Aorta (tissue), 5 donors: ENCODE data around the gene SLC44A3. TPM values are rescaled to one million over a fixed set of nuclear protein-coding genes. Genes with fewer than 3 reads are reported as not detected.
"Not testable (repeated sequence)": the region's sequence is repeated elsewhere in the genome, so short reads cannot be mapped to it uniquely, and the experiment has no call there.

Experiments
- ATAC-seq: fragments of 200-7000 bp; cut with Tn5 transposase; one replicate; pipeline ENCODE4 v1.9.1; 2022; ENCODE audit warnings: moderate library complexity; ENCODE audit not compliant: low FRiP score
- DNase-seq, 2 donors: peaks; one replicate each; pipeline ENCODE4 v3.0.0-alpha.2; 2020
- H3K27ac ChIP-seq, 2 donors: one replicate each; pipeline ENCODE4 v1.5.1; 2013; ENCODE audit warnings: low read length in 2 of 2, mild to moderate bottlenecking in 2 of 2, moderate library complexity in 2 of 2, control low read depth in 1 of 2, inconsistent platforms in 1 of 2, low read depth in 1 of 2
- H3K27me3 ChIP-seq, 2 donors: one replicate each; pipeline ENCODE4 v1.6.1; 2013; ENCODE audit warnings: control low read depth in 1 of 2, low read length in 1 of 2, mild to moderate bottlenecking in 1 of 2, moderate library complexity in 1 of 2; ENCODE audit not compliant: insufficient read depth in 2 of 2, control insufficient read depth in 1 of 2
- H3K36me3 ChIP-seq, 2 donors: one replicate each; pipeline ENCODE4 v1.6.1; 2013; ENCODE audit warnings: control low read depth in 1 of 2, low read length in 1 of 2, mild to moderate bottlenecking in 1 of 2; ENCODE audit not compliant: insufficient read depth in 2 of 2, control insufficient read depth in 1 of 2
- H3K4me1 ChIP-seq, 2 donors: one replicate each; pipeline ENCODE4 v1.6.1; 2013; ENCODE audit warnings: low read length in 2 of 2, control low read depth in 1 of 2, mild to moderate bottlenecking in 1 of 2, moderate library complexity in 1 of 2; ENCODE audit not compliant: insufficient read depth in 2 of 2, control insufficient read depth in 1 of 2
- H3K4me3 ChIP-seq, 2 donors: one replicate each; pipeline ENCODE4 v1.5.1; 2013; ENCODE audit warnings: low read length in 2 of 2, control low read depth in 1 of 2, mild to moderate bottlenecking in 1 of 2
- H3K9me3 ChIP-seq: one replicate; pipeline ENCODE4 v1.6.1; 2013; ENCODE audit warnings: mild to moderate bottlenecking, low read length; ENCODE audit not compliant: control insufficient read depth
- WGBS, 2 donors: extraction: QIAGEN DNeasy Blood & Tissue Kit; methylation state at CpG; one replicate each; pipeline ENCODE4 v1.1.7; 2013; 5-methylcytosine and 5-hydroxymethylcytosine counted together
- intact Hi-C, 2 donors: fragments of 100-400 bp; cut with DNase I; formaldehyde crosslinking; loops; one replicate each; pipeline versions ENCODE4 v1.14.2 to v1.15.0; 2022
- polyA plus RNA-seq, 2 donors: library from polyadenylated mRNA; stranded (reverse); fragments of 200-250 nt; gene quantifications; one replicate each; pipeline ENCODE4 v1.2.3, GENCODE V29; 2013
- total RNA-seq, 2 donors: library from RNA; stranded (reverse); fragmentation: NEBNext Ultra II Directional; extraction: Animal tissue kit (Norgen Biotek cat#: 25700); gene quantifications; one replicate each; pipeline ENCODE4 v1.2.1, GENCODE V29; 2021
- donor health status: healthy with polysubstance abuse.
- donor health status: Bipolar disorder and iron deficiency.
- donor health status: DM: no; HTN: no; CAD: no.
- donor health status: DM: no; HTN: no; CAD: no.
- donor health status: DM: yes; HTN: yes; CAD: no.

SLC44A3 gene
- total and polyA plus RNA-seq, 4 donors, result 2.3 to 7.2 (median 4.3) TPM

DNA sequence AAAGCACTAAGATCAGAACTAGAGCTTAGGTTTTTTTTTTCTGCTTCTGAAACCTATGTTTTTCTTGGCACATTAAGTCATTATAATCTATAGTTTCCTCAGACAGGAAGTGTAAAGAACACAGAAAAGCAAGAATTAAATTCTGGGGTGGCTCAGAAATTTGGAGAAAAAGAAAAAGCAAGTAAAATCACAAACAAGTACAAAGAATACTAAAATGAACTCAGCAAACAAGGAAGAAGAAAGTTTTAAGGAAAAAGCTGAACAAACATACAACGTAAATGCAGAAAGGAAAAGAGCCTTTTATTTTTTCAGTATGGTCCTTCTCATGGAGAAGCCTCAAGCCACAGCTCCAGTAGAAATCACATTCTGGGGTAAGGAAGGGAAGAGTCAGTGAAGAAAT, 115.3 kb downstream of the SLC44A3 start:
- DNase-seq (no peak), ATAC-seq (no peak)
- H3K36me3 ChIP-seq, result peaks cover 0 to 3% of the 10 kb centered on the region in 2 donors
- no peak overlapping the region for H3K4me3 ChIP-seq
- H3K27me3 ChIP-seq, result no peaks in the 10 kb centered on the region
- no peak overlapping the region for H3K27ac ChIP-seq
- WGBS, 2 donors, result 15 to 17% methylated on average over 1 of the region's 1 CpG
- intact Hi-C loops, result no loop called here
- no peaks in the 10 kb centered on the region for H3K9me3 ChIP-seq
- H3K4me1 ChIP-seq, result peaks cover 0 to 3% of the 10 kb centered on the region in 2 donors

- peaks cover 0 to 3% of the 10 kb centered on the region in 2 donors for H3K36me3 ChIP-seq
- DNase-seq (no peak), ATAC-seq (no peak)
- no peaks in the 10 kb centered on the region for H3K9me3 ChIP-seq
- no peak overlapping the region for H3K27ac ChIP-seq
- peaks cover 0 to 3% of the 10 kb centered on the region in 2 donors for H3K4me1 ChIP-seq
- intact Hi-C loops, result no loop called here
- 37 to 39% methylated on average over 5 of the region's 5 CpGs for WGBS, 2 donors
- no peak overlapping the region for H3K4me3 ChIP-seq
- H3K27me3 ChIP-seq, result no peaks in the 10 kb centered on the region
These were observed 116.9 kb downstream of the SLC44A3 start for GRCh38 chr1:94936861-94937620.

DNA sequence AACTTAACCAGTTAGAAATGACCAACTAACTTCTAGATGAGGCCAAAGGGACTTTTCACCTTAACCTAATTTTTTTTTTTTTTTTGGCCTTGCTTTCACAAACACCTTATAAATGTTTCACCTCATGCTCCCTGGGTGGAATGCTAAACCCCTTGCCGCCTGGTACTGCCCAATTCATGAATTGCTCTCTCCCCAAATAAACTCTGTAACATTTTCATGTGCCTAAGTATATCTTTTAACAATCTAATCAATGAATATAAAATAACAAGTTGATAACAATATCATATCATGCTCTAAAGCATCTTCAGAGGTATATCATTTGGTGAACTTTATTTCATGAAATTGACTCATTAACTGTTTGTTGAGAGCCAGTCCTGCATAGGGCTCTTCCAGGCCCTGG, 117.7 kb downstream of the SLC44A3 start:
- no peak for ATAC-seq
- H3K4me3 ChIP-seq, result no peak overlapping the region

GRCh38 chr1:94940738-94941137, 120.6 kb downstream of the SLC44A3 start:
- Histone ChIP-seq H3K4me1 (peaks cover 0 to 3% of the 10 kb centered on the region in 2 donors), H3K36me3 (no peaks in the 10 kb centered on the region), H3K9me3 (no peaks in the 10 kb centered on the region), H3K4me3 (no peak overlapping the region), H3K27ac (no peak overlapping the region), H3K27me3 (no peaks in the 10 kb centered on the region)
- DNase-seq, result no peak
- intact Hi-C loops, result no loop called here
- ATAC-seq, result no peak
- 91 to 93% methylated on average over 3 of the region's 3 CpGs for WGBS, 2 donors

More for the DNA sequence above, 117.7 kb downstream of the SLC44A3 start:
- Histone ChIP-seq H3K27me3 (no peaks in the 10 kb centered on the region), H3K27ac (no peak overlapping the region), H3K36me3 (peaks cover 0 to 2% of the 10 kb centered on the region in 2 donors), H3K9me3 (no peaks in the 10 kb centered on the region), H3K4me1 (peaks cover 0 to 3% of the 10 kb centered on the region in 2 donors)
- intact Hi-C loops, result no loop called here
- no peak for DNase-seq
- 94% methylated on average over 1 of the region's 1 CpG for WGBS, 2 donors

DNA sequence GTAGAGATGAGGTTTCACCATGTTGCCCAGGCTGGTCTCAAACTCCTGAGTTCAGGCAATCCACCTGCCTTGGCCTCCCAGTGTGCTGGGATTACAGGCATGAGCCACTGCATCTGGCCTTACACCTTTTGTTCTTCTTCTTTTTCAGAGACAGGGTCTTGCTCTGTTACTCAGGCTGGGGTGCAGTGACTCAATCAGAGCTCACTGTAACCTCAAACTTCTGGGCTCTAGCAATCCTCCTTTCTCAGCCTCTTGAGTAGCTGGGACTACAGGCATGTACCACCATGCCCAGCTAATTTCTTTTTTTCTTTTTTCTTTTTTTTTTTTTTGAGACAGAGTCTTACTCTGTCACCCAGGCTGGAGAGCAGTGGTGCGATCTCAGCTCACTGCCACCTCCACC, 121.3 kb downstream of the SLC44A3 start:
- H3K27me3 ChIP-seq, H3K4me1 ChIP-seq, H3K9me3 ChIP-seq, H3K27ac ChIP-seq, H3K4me3 ChIP-seq, intact Hi-C loops, H3K36me3 ChIP-seq, DNase-seq, ATAC-seq: not testable (repeated sequence)
- 98 to 100% methylated on average over 1 of the region's 1 CpG for WGBS, 2 donors

DNA sequence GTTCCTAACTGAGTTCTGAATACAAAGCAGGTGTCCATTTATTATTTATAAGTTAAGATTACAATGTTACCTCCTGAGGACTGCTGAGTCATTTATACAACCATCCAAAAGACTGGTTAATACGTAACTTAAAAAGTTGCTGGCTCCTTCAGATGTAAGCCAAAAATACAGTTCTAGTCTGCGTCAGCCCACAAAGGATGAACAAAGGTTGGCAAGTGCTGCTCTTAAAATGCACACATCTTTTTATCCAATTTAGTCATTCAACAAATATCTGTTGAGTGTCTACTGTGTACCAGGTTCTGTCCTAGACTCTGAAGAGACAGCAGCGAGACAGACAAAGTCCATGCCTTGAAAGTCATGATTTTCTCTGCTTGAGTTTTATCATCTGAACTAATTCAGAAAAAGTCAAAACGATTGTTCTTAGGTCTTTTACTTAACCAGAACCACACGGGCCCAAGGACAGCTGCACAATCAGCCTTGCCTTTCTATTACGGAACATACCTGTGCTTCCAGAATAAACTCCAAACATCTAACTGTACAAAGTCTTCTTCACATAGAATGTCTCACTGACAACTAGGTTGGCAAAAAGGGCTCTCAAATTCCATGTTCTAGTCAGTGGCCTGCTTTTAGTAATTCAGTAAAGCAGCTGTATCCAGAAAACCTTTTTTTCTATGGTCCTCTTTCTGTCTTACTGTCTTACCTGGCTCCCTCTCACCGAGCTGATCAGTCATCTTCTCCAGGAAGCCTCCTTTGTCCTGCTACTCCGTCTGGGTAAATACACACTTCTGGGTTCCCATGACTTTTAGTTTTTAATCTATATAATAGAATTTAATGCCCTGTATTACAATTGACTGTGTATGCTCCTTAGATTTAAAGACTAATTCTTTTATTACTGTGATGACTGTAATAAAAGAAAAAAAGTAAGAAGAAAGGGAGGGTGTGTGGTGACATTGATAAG, 122.3 kb downstream of the SLC44A3 start:
- ATAC-seq (no peak), DNase-seq (no peak)
- H3K27ac ChIP-seq, result no peak overlapping the region
- H3K4me3 ChIP-seq, result no peak overlapping the region
- WGBS, 2 donors, result 70 to 83% methylated on average over 8 of the region's 8 CpGs
- no peaks in the 10 kb centered on the region for H3K27me3 ChIP-seq
- H3K4me1 ChIP-seq, result no peaks in the 10 kb centered on the region
- H3K36me3 ChIP-seq, result no peaks in the 10 kb centered on the region
- H3K9me3 ChIP-seq, result no peaks in the 10 kb centered on the region
- intact Hi-C loops, result no loop called here

Other genes starting within 250 kb of the SLC44A3 start
- 100 to 1,000 TPM; 386 to 463 TPM for gene CNN3, start 106.8 kb downstream of the SLC44A3 start, total RNA-seq
- gene CNN3, start 106.8 kb downstream of the SLC44A3 start, polyA plus RNA-seq, result 100 to 1,000 TPM; 138 to 203 TPM